NCI-H1048 (cell line): ENCODE results near the gene KLHL29.

Experiments
- DNase-seq: peaks from one replicate; lab custom pipeline; 2025; lab: John Stamatoyannopoulos, UW

The KLHL29 gene

GRCh38 chr2:23571085-23571484 lies 186.1 kb downstream of the KLHL29 start:
- DNase-seq: no peak

- no peak for DNase-seq
Observed at GRCh38 chr2:23571527-23572282, 186.7 kb downstream of the KLHL29 start.

- no peak for DNase-seq
Observed at GRCh38 chr2:23574919-23575654, 190.1 kb downstream of the KLHL29 start.

DNA sequence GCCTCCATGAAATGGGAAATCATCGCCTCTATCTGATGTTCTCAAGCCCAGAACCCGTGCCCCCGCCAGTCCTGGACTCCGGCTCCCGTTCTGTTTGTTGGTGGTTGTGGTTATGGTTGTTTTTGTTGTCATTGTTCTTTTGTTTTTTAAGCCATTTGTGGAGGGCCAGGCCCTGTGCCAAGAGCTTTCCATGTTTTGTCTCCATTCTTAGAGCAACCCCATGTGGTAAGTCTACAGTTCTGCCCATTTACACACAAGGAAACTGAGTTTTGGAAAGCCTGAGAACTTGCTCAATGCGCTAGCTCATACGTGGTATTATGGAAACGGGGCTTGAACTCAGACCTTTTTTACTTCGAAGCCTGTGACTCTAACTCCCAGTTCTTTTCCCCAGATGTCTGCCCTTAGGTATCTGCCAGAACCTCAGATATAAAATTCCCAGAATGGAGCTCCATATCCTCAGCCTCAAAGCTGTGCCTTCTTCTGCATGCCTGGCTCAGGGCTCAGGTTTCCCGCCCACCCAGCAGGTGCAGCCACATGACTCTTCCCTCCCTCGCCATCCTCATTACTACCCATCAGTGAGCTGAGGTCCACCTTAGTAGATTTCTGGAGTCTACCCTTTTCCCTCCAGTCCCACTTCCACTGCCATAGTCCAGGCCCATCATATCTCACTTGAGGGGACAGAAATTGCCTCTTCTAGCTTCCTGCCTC lies 194.1 kb downstream of the KLHL29 start:
- no peak for DNase-seq

DNA sequence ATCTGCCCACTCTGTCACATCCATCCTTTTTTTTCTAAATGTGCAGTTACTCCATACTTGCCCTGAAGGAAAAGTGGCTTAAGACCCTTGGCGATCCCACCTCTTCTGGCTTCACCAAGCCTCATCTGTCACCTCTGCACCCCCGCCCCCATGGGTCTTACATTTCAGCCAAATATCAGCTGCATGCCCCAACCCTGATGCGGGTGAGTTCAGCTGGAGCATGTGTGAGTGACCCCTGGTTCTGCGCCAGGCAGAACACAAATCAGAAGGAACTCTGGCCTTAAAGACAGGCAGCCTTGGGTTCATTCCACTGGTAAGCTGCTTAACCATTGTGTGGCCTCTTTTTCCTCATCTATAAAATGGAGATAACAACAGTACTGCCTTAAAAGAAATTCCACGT lies 194.7 kb downstream of the KLHL29 start:
- no peak for DNase-seq

GRCh38 chr2:23583467-23583866 lies 198.5 kb downstream of the KLHL29 start:
- no peak for DNase-seq

- no peak for DNase-seq
Observed at GRCh38 chr2:23584054-23584745, 199.2 kb downstream of the KLHL29 start.

- no peak for DNase-seq
Observed at GRCh38 chr2:23585273-23586170, 200.5 kb downstream of the KLHL29 start.

GRCh38 chr2:23586741-23587306 lies 201.8 kb downstream of the KLHL29 start:
- no peak for DNase-seq

- no peak for DNase-seq
Observed at GRCh38 chr2:23587341-23587880, 202.4 kb downstream of the KLHL29 start.

DNA sequence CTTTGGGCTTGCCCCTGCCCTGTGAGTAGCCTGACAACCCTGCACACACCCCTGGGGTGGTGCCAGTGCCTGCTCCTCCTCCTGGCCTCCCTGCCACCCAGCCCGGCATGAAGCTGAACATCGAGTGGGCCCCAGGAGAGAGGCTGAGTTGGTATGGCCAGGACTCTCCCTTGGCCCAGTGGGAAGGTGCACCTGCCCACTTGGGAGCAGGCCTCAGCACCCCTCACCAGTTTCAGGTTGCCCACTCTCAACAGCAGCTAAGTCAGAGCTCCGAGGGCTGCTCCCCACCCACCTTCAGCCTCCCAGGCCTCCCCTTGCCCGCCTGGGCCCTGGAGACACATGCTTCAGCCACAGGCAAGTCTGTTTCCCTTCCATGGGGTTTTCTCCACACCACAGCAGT lies 203.1 kb downstream of the KLHL29 start:
- no peak for DNase-seq

DNA sequence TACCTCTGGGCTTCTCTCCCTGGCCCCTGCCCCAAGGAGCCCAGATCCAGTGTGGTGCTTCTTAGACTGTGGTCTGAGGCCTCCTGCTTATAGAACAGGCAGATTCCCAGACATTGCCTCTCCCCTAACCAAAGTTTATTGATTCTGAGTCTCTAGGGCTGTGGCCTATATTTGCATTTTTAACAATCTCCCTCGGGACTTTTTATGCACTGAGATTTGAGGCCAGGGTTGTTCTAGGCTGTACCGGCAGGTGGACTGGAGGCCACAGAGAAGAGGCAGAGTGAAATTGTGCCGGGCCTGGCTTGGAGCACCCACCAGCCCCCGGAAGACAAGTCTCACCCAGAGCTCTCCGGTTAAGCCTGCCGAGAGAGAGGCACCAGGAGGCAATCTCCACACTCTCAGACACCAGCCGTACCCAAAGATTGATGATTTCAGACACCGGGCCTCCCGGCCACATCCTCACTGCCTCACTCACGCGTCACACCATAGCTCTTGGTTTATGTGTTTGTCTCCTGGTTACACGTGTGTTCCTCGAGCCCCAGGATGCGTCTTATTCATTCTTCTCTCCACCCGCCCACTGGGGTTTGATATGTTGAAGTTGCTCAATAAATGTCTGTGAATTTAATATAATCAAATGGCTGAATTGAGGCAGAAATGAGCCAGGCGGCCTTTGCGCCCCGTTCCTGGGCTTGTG lies 203.7 kb downstream of the KLHL29 start:
- no peak for DNase-seq

DNA sequence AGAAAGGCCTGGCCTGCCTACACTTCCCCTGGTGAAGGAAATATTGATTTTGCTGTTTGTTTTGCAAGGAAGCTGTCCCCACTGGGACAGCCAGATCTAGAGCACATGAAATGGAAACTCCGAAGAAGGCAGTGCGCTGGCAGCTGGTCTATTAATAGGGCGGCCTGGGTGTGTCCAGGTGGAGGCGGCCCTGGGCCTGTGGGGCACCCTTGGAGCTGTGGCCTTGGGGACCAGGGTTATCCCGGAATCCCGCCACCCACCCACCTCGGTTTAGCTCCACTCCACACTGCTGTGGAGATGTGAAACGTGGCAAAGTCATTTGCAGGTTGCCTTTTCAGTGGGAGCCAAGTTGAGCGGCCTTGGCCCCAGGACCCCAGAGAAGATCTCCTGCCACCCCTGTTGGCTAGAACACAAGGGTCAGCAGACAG lies 204.3 kb downstream of the KLHL29 start:
- DNase-seq: no peak

DNA sequence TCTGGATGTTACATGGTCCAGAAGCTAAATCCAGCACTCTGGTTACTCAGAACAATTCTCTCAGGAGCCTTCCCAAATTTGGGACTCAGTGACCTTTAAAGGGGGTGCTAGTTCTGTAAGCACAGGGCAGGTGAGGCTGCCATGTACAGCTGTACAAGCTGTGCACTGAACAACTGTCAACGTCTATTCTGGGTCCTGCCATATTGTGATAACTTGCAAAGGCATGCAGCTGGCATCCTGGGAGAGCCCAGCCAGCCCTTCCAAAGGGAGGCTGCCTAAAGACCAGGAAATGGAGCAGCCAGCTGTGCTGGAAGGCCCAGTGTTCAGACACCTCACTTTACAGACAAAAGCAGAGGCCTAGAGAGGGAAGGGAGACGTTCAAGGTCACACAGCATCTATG lies 204.8 kb downstream of the KLHL29 start:
- DNase-seq: no peak

GRCh38 chr2:23590241-23590869 lies 205.4 kb downstream of the KLHL29 start:
- DNase-seq: no peak

DNA sequence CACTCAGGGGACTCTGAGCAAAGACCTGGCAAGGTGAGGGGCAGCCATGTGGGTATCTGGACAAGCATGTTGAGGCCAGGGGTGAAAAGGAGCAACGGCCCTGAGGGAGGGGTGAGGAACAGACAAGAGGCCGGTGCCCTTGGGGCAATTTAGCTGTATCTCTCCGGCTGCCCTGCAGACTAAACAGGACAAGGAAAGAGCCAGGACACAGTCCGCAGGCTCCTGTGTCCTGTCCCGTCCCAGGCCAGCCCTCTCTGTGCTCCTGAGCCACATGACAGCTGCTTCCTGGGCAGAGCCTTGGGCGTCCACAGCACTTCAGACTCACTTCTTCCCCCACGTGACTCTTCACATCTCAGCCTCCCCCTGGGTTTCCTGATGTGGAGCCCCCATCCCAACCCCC lies 206.1 kb downstream of the KLHL29 start:
- DNase-seq: no peak

DNA sequence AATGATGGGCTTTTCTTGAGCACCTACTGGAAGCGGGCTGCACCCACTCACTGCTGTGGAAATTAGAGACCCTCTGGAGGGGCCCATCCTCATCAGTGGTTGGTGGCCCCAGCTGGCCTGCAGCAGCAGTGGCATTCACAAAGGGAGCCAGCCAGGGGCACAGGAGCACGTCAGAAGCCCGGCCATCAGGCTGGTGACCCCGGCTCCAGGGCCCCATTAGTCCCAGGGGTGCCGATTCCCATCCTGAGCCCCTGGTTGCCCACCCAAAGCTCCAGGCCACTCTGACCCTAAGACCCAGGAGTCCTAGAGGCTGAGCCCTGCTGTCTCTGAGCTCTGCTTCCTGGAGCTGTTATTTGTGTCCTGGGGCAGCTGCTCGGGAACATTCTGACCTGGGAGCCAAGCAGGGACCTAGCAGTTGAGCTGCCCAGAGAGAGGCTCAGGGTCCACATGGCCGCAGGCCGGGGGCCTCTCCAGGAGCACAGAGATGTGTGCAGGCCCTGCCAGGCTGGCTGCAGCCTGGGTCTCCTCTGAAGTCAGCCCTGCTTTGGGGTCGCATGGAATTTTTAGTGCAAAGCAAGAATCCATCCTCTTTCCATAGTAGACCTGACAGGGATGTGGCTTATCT lies 207.2 kb downstream of the KLHL29 start:
- DNase-seq: no peak

- DNase-seq: no peak
Observed at GRCh38 chr2:23592898-23593751, 208.1 kb downstream of the KLHL29 start.
